Measurements from ENCODE around the gene C21orf58. TPM values are rescaled to one million over a fixed set of nuclear protein-coding genes. Genes with fewer than 3 reads are reported as not detected.

C21orf58 gene
- total and polyA plus RNA-seq, 2 experiments from 2014 or later = 17.7 to 23.9 TPM

DNA sequence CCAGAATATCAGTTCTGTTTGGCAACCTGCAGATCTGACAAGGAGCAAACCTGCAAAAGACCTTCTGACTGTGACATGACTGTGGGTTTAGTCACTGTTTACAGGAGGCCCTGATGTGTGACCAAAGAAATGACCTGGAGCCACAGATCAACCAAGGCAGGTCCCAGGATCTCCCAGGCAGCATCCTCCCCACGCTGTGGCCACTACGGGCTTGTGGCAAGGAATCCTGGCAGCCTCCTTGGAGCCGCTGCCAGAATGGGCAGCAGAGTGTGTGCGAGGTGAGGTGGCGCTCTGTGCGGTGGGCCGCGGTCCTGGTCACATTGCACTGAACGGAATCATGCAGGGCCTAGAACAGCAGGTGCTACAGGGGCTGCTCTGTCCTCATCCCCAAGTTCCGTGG, 54.2 kb downstream of the C21orf58 start:
- Histone ChIP-seq H3K79me2 (replicated peaks; ENCODE audit: insufficient read depth) (no peaks in the 10 kb centered on the region), H2AFZ (no peak overlapping the region), H3F3A (replicated peaks; ENCODE audit: low read depth) (0 out of 2 replicates have a peak, but pooled peaks cover 6% of the 10 kb centered on the region), H3K27ac (ENCODE audit: low read depth) (no peak overlapping the region), H3K27me3 (ENCODE audit: insufficient read depth) (no peaks in the 10 kb centered on the region), H3K4me3 (no peak overlapping the region), H3K36me3 (ENCODE audit: insufficient read depth) (peaks cover 38% of the 10 kb centered on the region), H3K4me1 (ENCODE audit: insufficient read depth) (no peaks in the 10 kb centered on the region), H3K4me2 (no peak overlapping the region), H4K20me1 (replicated peaks; ENCODE audit: insufficient read depth) (peaks cover 10% of the 10 kb centered on the region; the same call in 1 of the 2 replicates), H3K9me2 (ENCODE audit: insufficient read depth) (no peaks in the 10 kb centered on the region)
- no peak for DNase-seq (ENCODE audit: low spot score)
- Mint-ChIP-seq H3K4me3 (no peak overlapping the region), H3K36me3 (ENCODE audit: low read depth) (peaks cover 80% of the 10 kb centered on the region), H3K9me3 (no peaks in the 10 kb centered on the region), H3K27ac (no peak overlapping the region), H3K4me1 (no peaks in the 10 kb centered on the region; the same call in 2 of the 3 replicates), H3K27me3 (ENCODE audit: insufficient read depth, low read depth, poor library complexity) (peaks cover 8% of the 10 kb centered on the region)
- no peak for TF ChIP-seq ZNF114 (CRISPR knock-in tag; IDR thresholded peaks at IDR 0.05)
- TF ChIP-seq EZH2 (IDR thresholded peaks at IDR 0.05; ENCODE audit: low read depth, unreplicated experiment) = no peak
- no peak for TF ChIP-seq JUNB (IDR thresholded peaks at IDR 0.05; ENCODE audit: unreplicated experiment)
- TF ChIP-seq, protein P1, sequence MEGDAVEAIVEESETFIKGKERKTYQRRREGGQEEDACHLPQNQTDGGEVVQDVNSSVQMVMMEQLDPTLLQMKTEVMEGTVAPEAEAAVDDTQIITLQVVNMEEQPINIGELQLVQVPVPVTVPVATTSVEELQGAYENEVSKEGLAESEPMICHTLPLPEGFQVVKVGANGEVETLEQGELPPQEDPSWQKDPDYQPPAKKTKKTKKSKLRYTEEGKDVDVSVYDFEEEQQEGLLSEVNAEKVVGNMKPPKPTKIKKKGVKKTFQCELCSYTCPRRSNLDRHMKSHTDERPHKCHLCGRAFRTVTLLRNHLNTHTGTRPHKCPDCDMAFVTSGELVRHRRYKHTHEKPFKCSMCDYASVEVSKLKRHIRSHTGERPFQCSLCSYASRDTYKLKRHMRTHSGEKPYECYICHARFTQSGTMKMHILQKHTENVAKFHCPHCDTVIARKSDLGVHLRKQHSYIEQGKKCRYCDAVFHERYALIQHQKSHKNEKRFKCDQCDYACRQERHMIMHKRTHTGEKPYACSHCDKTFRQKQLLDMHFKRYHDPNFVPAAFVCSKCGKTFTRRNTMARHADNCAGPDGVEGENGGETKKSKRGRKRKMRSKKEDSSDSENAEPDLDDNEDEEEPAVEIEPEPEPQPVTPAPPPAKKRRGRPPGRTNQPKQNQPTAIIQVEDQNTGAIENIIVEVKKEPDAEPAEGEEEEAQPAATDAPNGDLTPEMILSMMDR (conservative IDR thresholded peaks at IDR 0.05; ENCODE audit: low read depth in 2 of 2) = no peak
- no peak for TF ChIP-seq CREB1 (CRISPR knock-in tag; IDR thresholded peaks at IDR 0.05; ENCODE audit: low read depth)
- TF ChIP-seq, protein P2, sequence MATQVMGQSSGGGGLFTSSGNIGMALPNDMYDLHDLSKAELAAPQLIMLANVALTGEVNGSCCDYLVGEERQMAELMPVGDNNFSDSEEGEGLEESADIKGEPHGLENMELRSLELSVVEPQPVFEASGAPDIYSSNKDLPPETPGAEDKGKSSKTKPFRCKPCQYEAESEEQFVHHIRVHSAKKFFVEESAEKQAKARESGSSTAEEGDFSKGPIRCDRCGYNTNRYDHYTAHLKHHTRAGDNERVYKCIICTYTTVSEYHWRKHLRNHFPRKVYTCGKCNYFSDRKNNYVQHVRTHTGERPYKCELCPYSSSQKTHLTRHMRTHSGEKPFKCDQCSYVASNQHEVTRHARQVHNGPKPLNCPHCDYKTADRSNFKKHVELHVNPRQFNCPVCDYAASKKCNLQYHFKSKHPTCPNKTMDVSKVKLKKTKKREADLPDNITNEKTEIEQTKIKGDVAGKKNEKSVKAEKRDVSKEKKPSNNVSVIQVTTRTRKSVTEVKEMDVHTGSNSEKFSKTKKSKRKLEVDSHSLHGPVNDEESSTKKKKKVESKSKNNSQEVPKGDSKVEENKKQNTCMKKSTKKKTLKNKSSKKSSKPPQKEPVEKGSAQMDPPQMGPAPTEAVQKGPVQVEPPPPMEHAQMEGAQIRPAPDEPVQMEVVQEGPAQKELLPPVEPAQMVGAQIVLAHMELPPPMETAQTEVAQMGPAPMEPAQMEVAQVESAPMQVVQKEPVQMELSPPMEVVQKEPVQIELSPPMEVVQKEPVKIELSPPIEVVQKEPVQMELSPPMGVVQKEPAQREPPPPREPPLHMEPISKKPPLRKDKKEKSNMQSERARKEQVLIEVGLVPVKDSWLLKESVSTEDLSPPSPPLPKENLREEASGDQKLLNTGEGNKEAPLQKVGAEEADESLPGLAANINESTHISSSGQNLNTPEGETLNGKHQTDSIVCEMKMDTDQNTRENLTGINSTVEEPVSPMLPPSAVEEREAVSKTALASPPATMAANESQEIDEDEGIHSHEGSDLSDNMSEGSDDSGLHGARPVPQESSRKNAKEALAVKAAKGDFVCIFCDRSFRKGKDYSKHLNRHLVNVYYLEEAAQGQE (IDR thresholded peaks at IDR 0.05; ENCODE audit: unreplicated experiment) = no peak
- TF ChIP-seq, protein P3, sequence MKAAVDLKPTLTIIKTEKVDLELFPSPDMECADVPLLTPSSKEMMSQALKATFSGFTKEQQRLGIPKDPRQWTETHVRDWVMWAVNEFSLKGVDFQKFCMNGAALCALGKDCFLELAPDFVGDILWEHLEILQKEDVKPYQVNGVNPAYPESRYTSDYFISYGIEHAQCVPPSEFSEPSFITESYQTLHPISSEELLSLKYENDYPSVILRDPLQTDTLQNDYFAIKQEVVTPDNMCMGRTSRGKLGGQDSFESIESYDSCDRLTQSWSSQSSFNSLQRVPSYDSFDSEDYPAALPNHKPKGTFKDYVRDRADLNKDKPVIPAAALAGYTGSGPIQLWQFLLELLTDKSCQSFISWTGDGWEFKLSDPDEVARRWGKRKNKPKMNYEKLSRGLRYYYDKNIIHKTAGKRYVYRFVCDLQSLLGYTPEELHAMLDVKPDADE (IDR thresholded peaks at IDR 0.05) = no peak
- TF ChIP-seq ZNF331 (CRISPR knock-in tag; IDR thresholded peaks at IDR 0.05; ENCODE audit: low read depth) = no peak
- TF ChIP-seq EZH2phosphoT487 (IDR thresholded peaks at IDR 0.05; ENCODE audit: unreplicated experiment) = no peak
- TF ChIP-seq, protein P4, sequence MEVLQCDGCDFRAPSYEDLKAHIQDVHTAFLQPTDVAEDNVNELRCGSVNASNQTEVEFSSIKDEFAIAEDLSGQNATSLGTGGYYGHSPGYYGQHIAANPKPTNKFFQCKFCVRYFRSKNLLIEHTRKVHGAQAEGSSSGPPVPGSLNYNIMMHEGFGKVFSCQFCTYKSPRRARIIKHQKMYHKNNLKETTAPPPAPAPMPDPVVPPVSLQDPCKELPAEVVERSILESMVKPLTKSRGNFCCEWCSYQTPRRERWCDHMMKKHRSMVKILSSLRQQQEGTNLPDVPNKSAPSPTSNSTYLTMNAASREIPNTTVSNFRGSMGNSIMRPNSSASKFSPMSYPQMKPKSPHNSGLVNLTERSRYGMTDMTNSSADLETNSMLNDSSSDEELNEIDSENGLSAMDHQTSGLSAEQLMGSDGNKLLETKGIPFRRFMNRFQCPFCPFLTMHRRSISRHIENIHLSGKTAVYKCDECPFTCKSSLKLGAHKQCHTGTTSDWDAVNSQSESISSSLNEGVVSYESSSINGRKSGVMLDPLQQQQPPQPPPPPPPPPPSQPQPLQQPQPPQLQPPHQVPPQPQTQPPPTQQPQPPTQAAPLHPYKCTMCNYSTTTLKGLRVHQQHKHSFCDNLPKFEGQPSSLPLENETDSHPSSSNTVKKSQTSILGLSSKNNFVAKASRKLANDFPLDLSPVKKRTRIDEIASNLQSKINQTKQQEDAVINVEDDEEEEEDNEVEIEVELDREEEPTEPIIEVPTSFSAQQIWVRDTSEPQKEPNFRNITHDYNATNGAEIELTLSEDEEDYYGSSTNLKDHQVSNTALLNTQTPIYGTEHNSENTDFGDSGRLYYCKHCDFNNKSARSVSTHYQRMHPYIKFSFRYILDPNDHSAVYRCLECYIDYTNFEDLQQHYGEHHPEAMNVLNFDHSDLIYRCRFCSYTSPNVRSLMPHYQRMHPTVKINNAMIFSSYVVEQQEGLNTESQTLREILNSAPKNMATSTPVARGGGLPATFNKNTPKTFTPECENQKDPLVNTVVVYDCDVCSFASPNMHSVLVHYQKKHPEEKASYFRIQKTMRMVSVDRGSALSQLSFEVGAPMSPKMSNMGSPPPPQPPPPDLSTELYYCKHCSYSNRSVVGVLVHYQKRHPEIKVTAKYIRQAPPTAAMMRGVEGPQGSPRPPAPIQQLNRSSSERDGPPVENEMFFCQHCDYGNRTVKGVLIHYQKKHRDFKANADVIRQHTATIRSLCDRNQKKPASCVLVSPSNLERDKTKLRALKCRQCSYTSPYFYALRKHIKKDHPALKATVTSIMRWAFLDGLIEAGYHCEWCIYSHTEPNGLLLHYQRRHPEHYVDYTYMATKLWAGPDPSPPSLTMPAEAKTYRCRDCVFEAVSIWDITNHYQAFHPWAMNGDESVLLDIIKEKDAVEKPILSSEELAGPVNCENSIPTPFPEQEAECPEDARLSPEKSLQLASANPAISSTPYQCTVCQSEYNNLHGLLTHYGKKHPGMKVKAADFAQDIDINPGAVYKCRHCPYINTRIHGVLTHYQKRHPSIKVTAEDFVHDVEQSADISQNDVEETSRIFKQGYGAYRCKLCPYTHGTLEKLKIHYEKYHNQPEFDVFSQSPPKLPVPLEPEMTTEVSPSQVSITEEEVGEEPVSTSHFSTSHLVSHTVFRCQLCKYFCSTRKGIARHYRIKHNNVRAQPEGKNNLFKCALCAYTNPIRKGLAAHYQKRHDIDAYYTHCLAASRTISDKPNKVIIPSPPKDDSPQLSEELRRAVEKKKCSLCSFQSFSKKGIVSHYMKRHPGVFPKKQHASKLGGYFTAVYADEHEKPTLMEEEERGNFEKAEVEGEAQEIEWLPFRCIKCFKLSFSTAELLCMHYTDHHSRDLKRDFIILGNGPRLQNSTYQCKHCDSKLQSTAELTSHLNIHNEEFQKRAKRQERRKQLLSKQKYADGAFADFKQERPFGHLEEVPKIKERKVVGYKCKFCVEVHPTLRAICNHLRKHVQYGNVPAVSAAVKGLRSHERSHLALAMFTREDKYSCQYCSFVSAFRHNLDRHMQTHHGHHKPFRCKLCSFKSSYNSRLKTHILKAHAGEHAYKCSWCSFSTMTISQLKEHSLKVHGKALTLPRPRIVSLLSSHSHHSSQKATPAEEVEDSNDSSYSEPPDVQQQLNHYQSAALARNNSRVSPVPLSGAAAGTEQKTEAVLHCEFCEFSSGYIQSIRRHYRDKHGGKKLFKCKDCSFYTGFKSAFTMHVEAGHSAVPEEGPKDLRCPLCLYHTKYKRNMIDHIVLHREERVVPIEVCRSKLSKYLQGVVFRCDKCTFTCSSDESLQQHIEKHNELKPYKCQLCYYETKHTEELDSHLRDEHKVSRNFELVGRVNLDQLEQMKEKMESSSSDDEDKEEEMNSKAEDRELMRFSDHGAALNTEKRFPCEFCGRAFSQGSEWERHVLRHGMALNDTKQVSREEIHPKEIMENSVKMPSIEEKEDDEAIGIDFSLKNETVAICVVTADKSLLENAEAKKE (CRISPR knock-in tag; IDR thresholded peaks at IDR 0.05) = no peak
- TF ChIP-seq POLR2AphosphoS5 (IDR thresholded peaks at IDR 0.05; ENCODE audit: low read depth) = no peak
- no peak for TF ChIP-seq NANOG (IDR thresholded peaks at IDR 0.05; ENCODE audit: borderline replicate concordance)
- TF ChIP-seq STAT1 (IDR thresholded peaks at IDR 0.05; ENCODE audit: unreplicated experiment) = no peak
- ATAC-seq = no peak

Data from GM23338 (cell line).